GM18909 (cell line): ENCODE measurements around the gene ZMIZ2.
"Not testable (repeated sequence)": the region's sequence is repeated elsewhere in the genome, so short reads cannot be mapped to it uniquely, and the experiment has no call there.

Experiments used
- ATAC-seq: cut with Tn5 transposase; IDR thresholded peaks from one replicate; pipeline ENCODE4 v1.9.1; 2021; ENCODE audit warnings: mild to moderate bottlenecking; ENCODE audit not compliant: unreplicated experiment, poor library complexity

The ZMIZ2 gene, protein sequence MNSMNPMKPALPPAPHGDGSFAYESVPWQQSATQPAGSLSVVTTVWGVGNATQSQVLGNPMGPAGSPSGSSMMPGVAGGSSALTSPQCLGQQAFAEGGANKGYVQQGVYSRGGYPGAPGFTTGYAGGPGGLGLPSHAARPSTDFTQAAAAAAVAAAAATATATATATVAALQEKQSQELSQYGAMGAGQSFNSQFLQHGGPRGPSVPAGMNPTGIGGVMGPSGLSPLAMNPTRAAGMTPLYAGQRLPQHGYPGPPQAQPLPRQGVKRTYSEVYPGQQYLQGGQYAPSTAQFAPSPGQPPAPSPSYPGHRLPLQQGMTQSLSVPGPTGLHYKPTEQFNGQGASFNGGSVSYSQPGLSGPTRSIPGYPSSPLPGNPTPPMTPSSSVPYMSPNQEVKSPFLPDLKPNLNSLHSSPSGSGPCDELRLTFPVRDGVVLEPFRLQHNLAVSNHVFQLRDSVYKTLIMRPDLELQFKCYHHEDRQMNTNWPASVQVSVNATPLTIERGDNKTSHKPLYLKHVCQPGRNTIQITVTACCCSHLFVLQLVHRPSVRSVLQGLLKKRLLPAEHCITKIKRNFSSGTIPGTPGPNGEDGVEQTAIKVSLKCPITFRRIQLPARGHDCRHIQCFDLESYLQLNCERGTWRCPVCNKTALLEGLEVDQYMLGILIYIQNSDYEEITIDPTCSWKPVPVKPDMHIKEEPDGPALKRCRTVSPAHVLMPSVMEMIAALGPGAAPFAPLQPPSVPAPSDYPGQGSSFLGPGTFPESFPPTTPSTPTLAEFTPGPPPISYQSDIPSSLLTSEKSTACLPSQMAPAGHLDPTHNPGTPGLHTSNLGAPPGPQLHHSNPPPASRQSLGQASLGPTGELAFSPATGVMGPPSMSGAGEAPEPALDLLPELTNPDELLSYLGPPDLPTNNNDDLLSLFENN

DNA sequence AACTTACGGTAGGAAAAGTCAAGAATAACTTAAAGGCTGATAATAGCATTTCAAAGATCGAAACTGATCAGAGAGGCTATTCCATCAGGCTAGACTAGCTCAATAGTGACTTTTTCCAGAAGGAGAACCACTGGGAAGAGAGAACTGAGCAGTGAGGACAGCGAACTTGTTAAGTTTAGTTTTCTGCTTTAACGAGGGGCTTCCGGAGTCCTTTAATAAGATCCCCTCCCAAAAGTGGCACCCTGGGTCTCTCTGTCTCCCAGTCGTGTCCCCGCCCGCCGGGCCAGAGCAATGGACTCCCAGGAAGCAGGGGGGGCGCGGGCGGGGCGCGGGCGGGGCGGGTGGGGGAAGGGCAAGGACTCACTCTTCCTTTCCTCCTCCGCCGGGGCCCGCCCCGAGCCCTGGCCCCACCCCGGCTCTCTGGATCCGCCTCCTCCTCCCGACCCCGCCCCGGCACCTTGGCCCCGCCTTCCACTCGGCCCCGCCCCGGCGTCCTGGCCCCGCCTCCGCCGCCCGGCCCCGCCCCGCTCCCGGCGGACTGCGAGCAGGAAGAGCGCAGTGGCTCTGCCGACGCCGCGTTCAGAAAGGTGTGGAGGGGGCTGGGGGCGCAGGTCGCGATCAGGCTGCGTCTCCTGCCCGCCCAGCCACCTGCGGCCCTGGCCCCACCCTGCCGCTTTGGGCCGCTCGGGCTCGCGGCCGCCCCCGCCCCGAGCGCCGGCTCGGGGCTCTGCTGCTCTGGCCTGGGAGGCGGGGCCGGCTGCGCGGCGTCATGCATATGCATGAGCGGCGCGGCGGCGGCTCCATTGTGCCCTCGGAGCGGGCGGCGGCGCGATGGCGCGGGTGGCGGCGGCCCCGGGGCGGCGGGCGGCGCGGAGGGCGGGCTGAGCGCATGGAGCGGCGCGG is at the start of gene ZMIZ2:
TSS of gene ZMIZ2 (plus strand) at position 803 of the 903 bp plus-strand sequence. CDS start 7,403 bp downstream, outside the sequence.
- peak; percentile 72 for ATAC-seq

DNA sequence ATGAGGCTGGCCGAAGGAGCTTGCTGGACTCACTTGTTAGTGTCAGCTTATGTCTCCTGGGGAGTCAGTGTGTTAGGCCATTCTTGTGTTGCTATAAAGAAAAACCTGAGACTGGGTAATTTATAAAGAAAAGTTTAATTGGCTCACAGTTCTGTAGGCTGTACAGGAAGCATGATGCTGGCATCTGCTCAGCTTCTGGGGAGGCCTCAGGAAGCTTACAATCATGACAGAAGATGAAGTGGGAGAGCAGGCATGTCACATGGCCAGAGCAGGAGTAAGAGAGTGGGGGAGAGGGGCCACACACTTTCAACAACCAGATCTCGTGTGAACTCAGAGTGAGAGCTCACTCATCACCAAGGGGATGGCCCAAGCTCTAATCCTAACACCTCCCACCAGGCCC is 49.0 kb upstream of the ZMIZ2 start:
- not testable (repeated sequence) for ATAC-seq

DNA sequence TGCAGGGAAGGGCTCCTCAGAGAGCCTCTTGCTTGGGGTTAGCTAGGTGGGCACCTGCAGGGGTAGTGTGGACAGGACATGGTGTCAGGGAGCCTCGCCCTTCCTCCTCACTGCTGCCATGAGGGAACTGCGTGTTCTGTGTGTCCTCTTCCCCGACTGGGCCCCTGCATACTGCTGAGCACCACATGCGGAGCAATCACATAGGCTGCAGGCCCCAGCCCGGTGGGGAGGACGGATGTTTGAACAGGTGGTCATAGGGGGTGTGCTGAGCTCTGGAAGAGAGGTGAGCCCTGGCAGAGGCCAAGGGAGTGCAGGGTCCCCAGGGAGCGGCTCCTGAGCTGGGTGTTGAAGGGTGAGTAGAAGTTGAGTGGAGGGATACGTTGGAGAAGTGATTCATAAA is 48.3 kb upstream of the ZMIZ2 start:
- no peak for ATAC-seq

DNA sequence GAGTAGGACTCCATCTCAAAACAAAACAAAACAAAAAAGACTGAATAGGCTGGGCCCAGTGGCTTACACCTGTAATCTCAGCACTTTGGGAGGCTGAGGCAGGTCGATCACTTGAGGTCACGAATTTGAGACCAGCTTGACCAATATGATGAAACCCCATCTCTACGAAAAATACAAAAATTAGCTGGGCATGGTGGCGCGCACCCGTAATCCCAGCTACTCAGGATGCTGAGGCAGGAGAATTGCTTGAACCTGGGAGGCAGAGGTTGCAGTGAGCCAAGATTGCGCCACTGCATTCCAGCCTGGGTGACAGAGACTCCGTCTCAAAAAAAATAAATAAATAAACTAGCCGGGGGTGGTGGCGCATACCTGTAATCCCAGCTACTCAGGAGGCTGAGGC is 45.3 kb upstream of the ZMIZ2 start:
- not testable (repeated sequence) for ATAC-seq

DNA sequence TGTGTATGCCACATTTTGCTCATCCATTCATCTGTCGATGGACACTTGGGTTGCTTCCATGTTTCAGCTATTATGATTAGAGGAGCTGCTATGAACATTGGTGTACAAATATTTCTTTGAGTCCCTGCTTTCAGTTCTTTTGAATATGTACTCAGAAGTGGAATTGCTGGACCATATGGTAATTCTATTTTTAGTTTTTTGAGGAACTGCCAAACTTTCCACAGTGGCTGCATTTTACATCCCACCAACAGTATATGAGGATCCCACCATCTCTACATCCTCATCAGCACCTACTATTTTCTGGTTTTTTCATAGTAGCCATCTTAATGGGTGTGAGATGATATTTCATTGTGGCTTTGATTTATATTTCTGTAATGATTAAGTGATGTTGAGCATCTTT is 44.7 kb upstream of the ZMIZ2 start:
- ATAC-seq: no peak

DNA sequence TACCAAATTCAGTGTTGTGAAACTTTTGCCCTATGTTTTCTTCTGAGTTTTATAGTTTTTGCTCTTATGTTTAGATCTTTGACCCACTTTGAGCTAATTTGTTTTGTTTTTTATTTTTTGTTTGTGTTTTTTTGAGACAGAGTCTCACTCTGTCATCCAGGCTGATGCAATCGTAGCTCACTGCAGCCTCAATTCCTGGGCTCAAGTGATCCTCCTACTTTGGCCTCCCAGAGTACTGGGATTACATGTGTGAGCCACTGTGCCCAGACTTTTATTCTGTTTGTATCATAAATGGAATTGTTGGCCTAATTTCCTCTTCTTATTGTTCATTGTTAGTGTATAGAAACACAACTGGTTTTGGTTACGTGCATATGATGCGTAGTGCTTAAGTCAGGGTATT is 43.2 kb upstream of the ZMIZ2 start:
- no peak for ATAC-seq

DNA sequence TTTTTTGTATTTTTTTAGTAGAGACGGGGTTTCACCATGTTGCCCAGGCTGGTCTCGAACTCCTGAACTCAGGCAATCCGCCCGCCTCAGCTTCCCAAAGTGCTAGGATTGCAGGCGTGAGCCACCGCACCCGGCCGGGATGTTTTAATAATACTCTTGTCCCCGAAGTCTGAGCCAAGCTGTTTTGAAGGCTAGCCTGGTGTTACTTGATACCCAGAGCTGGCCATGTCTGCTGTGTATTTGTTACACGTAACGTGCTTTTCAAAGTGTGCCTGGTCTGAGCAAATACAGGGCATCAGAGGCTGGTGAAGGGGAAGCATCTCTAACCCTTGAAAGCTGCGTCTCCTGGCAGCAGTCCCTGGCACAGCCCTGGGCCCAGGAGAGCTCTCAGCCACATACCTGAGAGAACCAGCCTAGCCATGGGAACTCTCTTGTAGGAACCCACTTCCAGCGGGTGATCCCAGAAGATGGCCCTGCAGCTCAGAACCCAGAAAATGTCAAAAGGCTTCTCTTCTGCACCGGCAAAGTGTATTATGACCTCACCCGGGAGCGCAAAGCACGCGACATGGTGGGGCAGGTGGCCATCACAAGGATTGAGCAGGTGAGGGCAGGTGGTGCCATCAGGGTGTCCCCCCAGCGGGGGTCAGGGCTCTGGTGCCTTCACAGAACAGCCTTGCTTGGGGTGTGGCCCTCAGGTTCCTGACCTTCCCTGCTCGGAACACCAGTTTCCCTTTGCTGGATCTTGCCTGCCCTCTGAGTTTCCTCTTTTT is 41.7 kb upstream of the ZMIZ2 start:
- ATAC-seq: no peak

DNA sequence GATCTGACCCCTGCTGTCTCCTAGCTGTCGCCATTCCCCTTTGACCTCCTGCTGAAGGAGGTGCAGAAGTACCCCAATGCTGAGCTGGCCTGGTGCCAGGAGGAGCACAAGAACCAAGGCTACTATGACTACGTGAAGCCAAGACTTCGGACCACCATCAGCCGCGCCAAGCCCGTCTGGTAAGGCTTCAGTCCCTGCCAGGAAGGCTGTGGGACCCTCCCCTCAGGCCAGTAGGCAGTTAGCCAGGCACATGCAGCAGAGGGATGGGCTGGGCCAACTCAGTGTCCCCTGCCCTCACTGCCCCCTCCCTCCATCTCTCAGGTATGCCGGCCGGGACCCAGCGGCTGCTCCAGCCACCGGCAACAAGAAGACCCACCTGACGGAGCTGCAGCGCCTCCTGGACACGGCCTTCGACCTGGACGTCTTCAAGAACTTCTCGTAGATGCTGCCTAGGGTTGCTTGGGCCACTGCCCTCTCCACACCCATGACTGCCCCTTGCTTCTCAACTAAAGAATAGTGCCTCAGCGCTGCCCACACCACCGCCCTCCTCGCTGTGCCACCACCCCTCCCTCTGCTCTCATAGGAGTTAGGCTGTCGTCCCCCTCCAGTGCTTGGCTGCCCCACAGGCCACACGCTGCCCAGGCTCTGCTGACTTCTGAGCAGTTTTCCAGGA is 41.0 kb upstream of the ZMIZ2 start:
- ATAC-seq: no peak

DNA sequence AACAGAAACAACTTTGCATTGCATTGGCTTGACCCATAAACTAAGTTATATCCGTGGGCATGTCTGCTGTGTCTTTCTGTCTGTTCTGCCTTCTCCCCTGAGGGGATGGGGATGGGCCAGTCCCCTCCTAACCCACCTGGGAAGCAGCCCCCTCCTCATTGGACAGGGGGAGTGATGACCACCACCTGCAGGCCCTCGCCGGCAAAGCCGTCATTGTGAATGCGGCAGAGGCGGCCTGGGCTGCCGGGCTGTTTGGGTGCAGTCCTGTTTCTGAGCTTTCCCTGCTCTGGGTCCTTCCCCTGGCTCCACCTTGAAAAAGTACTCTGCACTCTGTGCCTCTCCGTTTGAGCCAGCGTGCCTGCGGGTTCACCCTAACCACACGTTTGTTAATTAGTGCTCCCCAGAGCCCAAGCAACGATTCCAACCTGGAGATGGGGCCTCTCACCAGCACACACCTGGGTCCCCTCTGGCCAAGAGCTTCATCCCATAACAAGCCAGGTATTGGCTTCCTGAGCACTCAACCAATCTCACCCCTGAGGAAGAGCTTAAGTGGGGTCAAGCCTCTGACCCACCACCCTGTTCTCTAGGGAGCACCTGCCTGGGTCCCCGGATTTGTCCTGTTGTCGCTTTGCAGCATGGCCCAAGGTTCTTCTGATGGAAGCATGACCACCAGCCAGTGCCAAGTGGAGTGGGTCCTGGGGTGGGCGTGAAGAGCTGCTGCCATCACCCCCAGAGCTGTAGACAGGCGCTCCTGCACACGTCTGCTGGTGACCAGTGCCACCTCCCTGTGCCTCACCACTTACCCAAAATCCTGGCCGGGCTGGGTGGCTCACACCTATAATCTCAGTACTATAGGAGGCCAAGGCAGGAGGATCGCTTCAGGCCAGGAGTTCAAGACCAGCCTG is 39.4 kb upstream of the ZMIZ2 start:
- no peak for ATAC-seq

DNA sequence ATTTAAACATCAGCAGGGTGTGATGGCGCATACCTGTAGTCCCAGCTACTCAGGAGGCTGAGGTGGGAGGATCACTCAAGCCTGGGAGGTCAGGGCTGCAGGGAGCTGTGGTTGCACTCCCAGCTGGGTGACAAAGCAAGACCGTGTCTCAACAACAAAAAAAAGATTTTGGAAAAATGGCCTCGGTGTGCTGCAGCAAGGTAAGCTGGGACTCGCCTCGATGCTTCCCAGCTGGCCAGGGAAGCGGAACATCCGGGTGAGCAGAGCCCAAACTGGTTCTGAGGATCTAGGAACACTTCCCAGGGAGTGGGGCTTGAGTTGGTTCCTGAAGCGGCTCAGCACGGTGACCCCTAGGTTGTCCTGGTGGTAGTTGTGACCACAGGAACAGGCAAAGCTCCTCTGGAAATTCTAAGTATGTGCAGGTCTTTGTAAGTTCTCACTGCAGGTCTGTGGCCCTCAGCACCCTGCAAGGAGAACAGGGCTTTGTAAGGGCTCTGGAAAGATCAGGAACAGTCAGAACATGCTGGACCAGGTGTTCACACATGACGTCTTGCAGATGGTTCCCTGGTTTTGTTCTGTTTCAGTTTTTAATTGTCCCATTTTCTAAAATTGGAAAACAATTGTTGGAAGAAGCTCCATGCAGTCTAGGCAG is 38.6 kb upstream of the ZMIZ2 start:
- ATAC-seq: no peak

DNA sequence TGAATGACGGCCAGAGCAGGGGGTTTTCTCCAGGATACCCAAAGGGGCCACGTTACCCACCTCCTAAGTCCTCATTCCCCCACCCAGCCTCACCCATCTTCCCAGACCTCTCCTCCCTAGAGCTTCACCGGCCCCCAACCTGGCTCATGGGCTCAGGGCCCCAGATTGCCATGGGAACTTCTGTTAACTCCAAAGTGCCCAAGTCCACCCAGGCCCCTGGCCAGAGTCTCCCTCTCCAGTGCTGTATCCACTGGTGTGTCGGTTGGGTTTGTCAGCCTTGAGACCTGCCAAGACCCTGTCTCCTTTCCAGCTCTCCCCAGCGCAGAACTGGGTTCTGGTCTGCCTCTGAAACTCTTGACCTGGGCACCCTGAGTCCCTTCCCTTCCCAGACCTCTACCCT is 37.1 kb upstream of the ZMIZ2 start:
- no peak for ATAC-seq

DNA sequence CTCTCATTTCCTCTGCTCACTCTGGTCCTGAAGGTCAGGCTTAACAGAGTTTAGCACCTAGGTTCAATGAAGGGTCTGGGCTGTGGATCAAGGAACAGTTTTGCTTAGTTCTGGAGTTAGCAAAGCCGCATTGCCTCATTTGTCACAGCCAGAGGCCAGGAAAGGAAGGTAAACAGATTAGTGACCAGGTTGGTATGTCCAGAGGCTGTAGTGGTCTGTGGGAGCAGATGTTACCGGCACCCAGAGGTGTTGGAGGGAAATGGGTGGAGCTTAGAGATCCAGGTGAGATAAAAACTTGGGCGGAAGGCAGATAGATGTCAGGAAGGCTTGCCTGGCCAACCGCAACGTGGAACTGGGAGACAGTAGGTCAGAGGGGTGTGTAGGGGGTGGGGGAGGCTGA is 36.6 kb upstream of the ZMIZ2 start:
- ATAC-seq: no peak

DNA sequence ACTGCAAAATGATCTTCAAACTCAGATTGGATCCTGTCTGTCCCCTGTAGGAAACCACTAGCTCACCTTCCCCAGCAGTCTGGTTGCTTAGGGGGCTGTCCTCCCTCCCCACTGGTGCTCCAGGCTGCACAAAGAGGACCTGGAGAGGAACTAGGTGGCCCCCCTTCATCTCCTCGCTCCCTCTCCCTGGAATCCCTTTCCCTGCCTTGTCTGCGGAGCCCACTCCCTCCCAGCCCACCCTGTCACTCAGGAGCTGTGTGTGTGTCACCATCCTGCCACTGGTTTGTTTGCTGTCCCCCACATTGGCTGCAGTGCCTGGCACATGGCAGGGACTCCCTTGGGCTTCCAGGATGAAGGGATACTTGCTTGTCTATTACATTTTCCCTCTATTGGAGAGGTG is 35.5 kb upstream of the ZMIZ2 start:
- no peak for ATAC-seq

DNA sequence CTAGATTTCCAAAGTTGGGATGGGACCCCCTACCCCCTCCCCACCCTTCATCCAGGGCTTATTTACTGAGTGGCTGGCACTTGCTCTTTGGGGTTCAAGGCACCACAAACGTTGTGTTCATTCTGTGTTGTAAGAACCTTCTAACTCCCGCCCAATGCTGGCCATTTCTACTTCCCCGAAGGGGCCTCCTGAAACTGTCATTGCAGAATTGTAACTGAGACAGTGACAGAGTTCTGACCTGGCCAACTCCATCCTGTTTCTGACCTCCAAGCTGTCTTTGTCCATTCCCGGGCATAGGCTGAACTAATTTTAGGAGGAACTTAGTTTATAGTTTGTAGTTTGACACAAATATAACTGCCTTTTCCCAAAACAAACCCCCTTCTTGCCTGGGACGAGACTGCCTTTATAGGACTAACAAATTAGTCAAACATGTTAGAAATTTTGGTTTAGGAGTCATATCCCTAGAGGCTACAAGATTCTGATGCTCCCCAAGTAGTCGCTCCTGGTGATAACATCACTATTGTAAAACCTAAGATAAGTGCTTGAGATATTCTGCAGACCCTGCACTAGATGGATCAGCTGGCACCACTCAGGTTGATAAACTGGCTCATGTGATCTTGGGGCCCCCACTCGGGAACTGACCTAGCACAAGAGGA is 34.8 kb upstream of the ZMIZ2 start:
- ATAC-seq: no peak

DNA sequence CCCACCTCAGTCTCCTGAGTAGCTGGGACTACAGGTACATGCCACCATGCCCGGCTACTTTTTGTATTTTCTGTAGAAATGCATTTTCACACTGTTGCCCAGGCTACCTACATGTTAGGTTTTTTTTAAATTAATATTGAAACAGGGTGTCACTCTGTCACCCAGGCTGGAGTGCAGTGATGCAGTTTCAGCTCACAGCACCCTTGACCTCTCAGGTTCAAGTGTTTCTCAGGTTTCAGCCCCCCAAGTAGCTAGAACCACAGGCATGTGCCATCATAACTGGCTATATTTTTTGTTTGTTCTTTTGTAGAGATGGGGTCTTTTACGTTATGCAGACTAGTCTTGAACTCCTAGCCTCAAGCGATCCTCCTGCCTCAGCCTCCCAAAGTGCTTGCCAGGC is 32.4 kb upstream of the ZMIZ2 start:
- no peak for ATAC-seq

DNA sequence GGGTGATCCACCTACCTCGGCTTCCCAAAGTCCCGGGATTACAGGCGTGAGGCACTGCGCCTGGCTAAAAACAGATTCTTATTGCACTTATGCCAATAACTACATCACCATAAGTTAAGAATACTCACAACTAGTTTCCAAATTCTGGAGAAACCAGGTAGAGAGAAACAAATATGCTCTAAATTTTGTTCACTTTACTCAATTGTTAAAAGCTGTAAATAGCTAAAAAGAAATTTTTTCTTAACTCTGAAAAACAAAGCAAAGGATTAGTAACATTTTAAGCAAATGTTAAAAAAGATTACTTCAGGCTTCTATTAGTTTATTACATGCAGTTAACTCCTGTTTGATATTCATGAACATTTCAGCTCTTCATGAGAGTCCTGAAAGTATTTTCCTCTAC is 28.3 kb upstream of the ZMIZ2 start:
- ATAC-seq: no peak

DNA sequence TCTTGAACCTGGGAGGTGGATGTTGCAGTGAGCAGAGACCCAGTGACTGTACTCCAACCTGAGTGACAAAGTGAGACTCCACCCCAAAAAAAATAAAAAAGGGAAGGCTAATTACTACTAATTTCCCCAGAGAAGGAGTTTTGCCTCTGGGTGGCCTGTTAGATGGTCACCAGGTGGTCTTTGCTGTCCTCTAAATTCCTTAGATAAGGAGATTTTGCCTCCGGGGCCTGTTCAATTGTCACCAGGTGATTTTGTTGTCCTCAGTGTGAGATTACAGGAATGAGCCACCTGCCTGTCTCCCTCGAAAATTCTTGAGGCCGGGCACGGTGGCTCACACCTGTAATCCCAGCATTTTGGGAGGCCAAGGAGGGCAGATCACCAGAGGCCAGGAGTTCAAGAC is 24.4 kb upstream of the ZMIZ2 start:
- ATAC-seq: no peak
